ENCODE results near the gene RUNX2. TPM values are rescaled to one million over a fixed set of nuclear protein-coding genes. Genes with fewer than 3 reads are reported as not detected.
A peak's percentile ranks its signal among the peaks of the same experiment; 100 is the strongest.

The RUNX2 gene
- total and polyA plus RNA-seq, 8 donors, result 0.80 to 18.7 (median 2.7) TPM; not detected in 1

- TF ChIP-seq POLR2A (IDR thresholded peaks at IDR 0.05) (no peak), CTCF (IDR thresholded peaks at IDR 0.05) (no peak), EP300 (IDR thresholded peaks at IDR 0.05) (no peak), POLR2AphosphoS5 (IDR thresholded peaks at IDR 0.05) (no peak)
- Histone ChIP-seq H3K4me1 (peaks cover 3 to 15% (median 11%) of the 10 kb centered on the region in 4 donors), H3K27ac (no peak overlapping the region), H3K27me3 (no peaks in the 10 kb centered on the region), H3K36me3 (no peaks in the 10 kb centered on the region), H3K9me3 (peaks cover 0 to 26% (median 13%) of the 10 kb centered on the region in 4 donors), H3K4me3 (no peak overlapping the region)
- WGBS, 5 donors, result 57 to 71% (median 63%) methylated on average over 4 of the region's 4 CpGs
- intact Hi-C loops (cut with DNase I; ENCODE audit: low total_unique reads), result no loop called here
- DNase-seq, result peak in 1 of 2 donors; percentile 61
Observed at GRCh38 chr6:45681860-45682511, 353.9 kb downstream of the RUNX2 start.

GRCh38 chr6:45684476-45684875, 356.3 kb downstream of the RUNX2 start:
- intact Hi-C loops (cut with DNase I; ENCODE audit: low total_unique reads), result no loop called here
- no peaks in the 10 kb centered on the region for H3K4me1 ChIP-seq
- H3K4me3 ChIP-seq, result no peak overlapping the region
- DNase-seq, result no peak
- peaks cover 0 to 24% (median 13%) of the 10 kb centered on the region in 4 donors for H3K9me3 ChIP-seq
- TF ChIP-seq POLR2AphosphoS5 (IDR thresholded peaks at IDR 0.05) (no peak), POLR2A (IDR thresholded peaks at IDR 0.05) (no peak), CTCF (IDR thresholded peaks at IDR 0.05) (no peak), EP300 (IDR thresholded peaks at IDR 0.05) (no peak)
- H3K36me3 ChIP-seq, result no peaks in the 10 kb centered on the region
- H3K27ac ChIP-seq, result no peak overlapping the region
- H3K27me3 ChIP-seq, result no peaks in the 10 kb centered on the region

- no peak for DNase-seq
- Histone ChIP-seq H3K27ac (no peak overlapping the region), H3K4me3 (no peak overlapping the region), H3K27me3 (no peaks in the 10 kb centered on the region), H3K36me3 (no peaks in the 10 kb centered on the region), H3K4me1 (no peaks in the 10 kb centered on the region), H3K9me3 (peaks cover 0 to 18% (median 10%) of the 10 kb centered on the region in 4 donors)
- TF ChIP-seq CTCF (IDR thresholded peaks at IDR 0.05) (no peak), EP300 (IDR thresholded peaks at IDR 0.05) (no peak), POLR2A (IDR thresholded peaks at IDR 0.05) (no peak), POLR2AphosphoS5 (IDR thresholded peaks at IDR 0.05) (no peak)
- intact Hi-C loops (cut with DNase I; ENCODE audit: low total_unique reads), result no loop called here
Observed at GRCh38 chr6:45685076-45685475, 356.9 kb downstream of the RUNX2 start.

GRCh38 chr6:45686841-45687569, 358.9 kb downstream of the RUNX2 start:
- H3K27ac ChIP-seq, result no peak overlapping the region
- no peak for DNase-seq
- H3K27me3 ChIP-seq, result no peaks in the 10 kb centered on the region
- TF ChIP-seq POLR2A (IDR thresholded peaks at IDR 0.05), result no peak
- no peak for TF ChIP-seq CTCF (IDR thresholded peaks at IDR 0.05)
- TF ChIP-seq EP300 (IDR thresholded peaks at IDR 0.05), result no peak
- no peak for TF ChIP-seq POLR2AphosphoS5 (IDR thresholded peaks at IDR 0.05)
- H3K36me3 ChIP-seq, result no peaks in the 10 kb centered on the region
- H3K9me3 ChIP-seq, result peaks cover 0 to 4% (median 2%) of the 10 kb centered on the region in 4 donors
- no peak overlapping the region for H3K4me3 ChIP-seq
- H3K4me1 ChIP-seq, result no peaks in the 10 kb centered on the region
- WGBS, 5 donors, result 87 to 93% (median 90%) methylated on average over 8 of the region's 8 CpGs
- intact Hi-C loops (cut with DNase I; ENCODE audit: low total_unique reads), result no loop called here

Data from stomach (tissue), 9 donors.